BE2C (cell line): ENCODE measurements around the gene XBP1.
"Not testable (repeated sequence)": the region's sequence is repeated elsewhere in the genome, so short reads cannot be mapped to it uniquely, and the experiment has no call there.

ENCODE experiments used
- DNase-seq: peaks from one replicate; pipeline ENCODE4 v3.0.0-alpha.2; 2020
- H3K27me3 ChIP-seq: fragments of 250-450 bp; sonication (Bioruptor Pico); 2 replicates; pipeline ENCODE4 v1.5.1; 2020; ENCODE audit warnings: mild to moderate bottlenecking
- H3K36me3 ChIP-seq: fragments of 250-450 bp; sonication (Bioruptor Pico); 2 replicates; pipeline ENCODE4 v1.5.1; 2020; ENCODE audit warnings: mild to moderate bottlenecking
- H3K4me1 ChIP-seq: fragments of 250-450 bp; sonication (Bioruptor Pico); 2 replicates; pipeline ENCODE4 v1.5.1; 2020
- H3K4me3 ChIP-seq: 2 replicates; pipeline ENCODE4 v1.5.1; 2011; ENCODE audit warnings: low read depth, low read length
- H3K9me3 ChIP-seq: fragments of 250-450 bp; sonication (Bioruptor Pico); 2 replicates; pipeline ENCODE4 v1.5.1; 2020
- CTCF ChIP-seq: IDR thresholded peaks from 2 replicates; pipeline ENCODE4 v1.5.1; 2012; ENCODE audit warnings: mild to moderate bottlenecking, low read depth, low read length

XBP1 gene

GRCh38 chr22:28761449-28761755 lies 39.0 kb downstream of the XBP1 start:
- H3K36me3 ChIP-seq = no peaks in the 10 kb centered on the region
- no peak overlapping the region for H3K4me3 ChIP-seq
- no peaks in the 10 kb centered on the region for H3K4me1 ChIP-seq
- H3K9me3 ChIP-seq = no peaks in the 10 kb centered on the region
- TF ChIP-seq CTCF = no peak
- H3K27me3 ChIP-seq = no peaks in the 10 kb centered on the region
- no peak for DNase-seq

GRCh38 chr22:28759861-28760560 lies 40.4 kb downstream of the XBP1 start:
- Histone ChIP-seq H3K9me3 (no peaks in the 10 kb centered on the region), H3K36me3 (no peaks in the 10 kb centered on the region), H3K4me3 (no peak overlapping the region), H3K27me3 (no peaks in the 10 kb centered on the region), H3K4me1 (no peaks in the 10 kb centered on the region)
- no peak for DNase-seq
- no peak for TF ChIP-seq CTCF

GRCh38 chr22:28754512-28754911 lies 45.9 kb downstream of the XBP1 start:
- H3K9me3 ChIP-seq, H3K36me3 ChIP-seq, H3K4me1 ChIP-seq, DNase-seq, H3K4me3 ChIP-seq, H3K27me3 ChIP-seq: not testable (repeated sequence)

- Histone ChIP-seq H3K4me1 (no peaks in the 10 kb centered on the region), H3K9me3 (no peaks in the 10 kb centered on the region), H3K36me3 (peaks cover 21% of the 10 kb centered on the region), H3K27me3 (no peaks in the 10 kb centered on the region), H3K4me3 (no peak overlapping the region)
- no peak for TF ChIP-seq CTCF
- DNase-seq = no peak
Measured at GRCh38 chr22:28750471-28750881, 49.9 kb downstream of the XBP1 start.
